GM12878 (cell line): ENCODE data around the gene SLCO3A1.

Experiments used
- CEBPB ChIP-seq, 2 experiments: fragments of 150-350 bp in 1 of 2; IDR thresholded peaks; 2 replicates each; pipeline ENCODE4 v1.6.1; 2012 to 2014; ENCODE audit warnings: low read depth in 2 of 2, low read length in 2 of 2, borderline replicate concordance in 1 of 2, inconsistent platforms in 1 of 2
- CTCF ChIP-seq, 3 experiments: IDR thresholded peaks in 2 of 3; conservative IDR thresholded peaks in 1 of 3; 2 replicates each; pipeline ENCODE4 v1.5.1; 2011; ENCODE audit warnings: low read depth in 3 of 3, low read length in 3 of 3, mild to moderate bottlenecking in 3 of 3, control low read depth in 2 of 3, moderate library complexity in 2 of 3, inconsistent platforms in 1 of 3, mixed read lengths in 1 of 3; ENCODE audit not compliant: control insufficient read depth in 2 of 3, insufficient read depth in 1 of 3; ENCODE audit errors: extremely low read depth in 1 of 3
- EZH2 ChIP-seq: IDR thresholded peaks from 2 replicates; pipeline ENCODE4 v1.6.1; 2012; ENCODE audit warnings: low read depth, mild to moderate bottlenecking, control low read depth, inconsistent platforms, low read length, borderline replicate concordance; ENCODE audit not compliant: control insufficient read depth
- IKZF1 ChIP-seq: fragments of 450-650 bp; conservative IDR thresholded peaks from 2 replicates; pipeline ENCODE4 v1.6.1; 2017; ENCODE audit warnings: antibody characterized with exemption, mild to moderate bottlenecking
- JUND ChIP-seq: IDR thresholded peaks from 2 replicates; pipeline ENCODE4 v1.6.1; 2012; ENCODE audit warnings: low read depth, mild to moderate bottlenecking, low read length, improper control_type of control experiment, moderate library complexity
- NBN ChIP-seq: fragments of 450-650 bp; IDR thresholded peaks from 2 replicates; pipeline ENCODE4 v1.6.1; 2016
- NRF1 ChIP-seq: conservative IDR thresholded peaks from 2 replicates; pipeline ENCODE4 v1.6.1; 2011; ENCODE audit warnings: mild to moderate bottlenecking, low read depth, low read length, improper control_type of control experiment
- POLR2A ChIP-seq: IDR thresholded peaks from 2 replicates; pipeline ENCODE4 v1.6.1; 2011; ENCODE audit warnings: low read depth, mild to moderate bottlenecking, low read length
- POLR2AphosphoS2 ChIP-seq: IDR thresholded peaks from 2 replicates; pipeline ENCODE4 v1.6.1; 2011; ENCODE audit warnings: low read depth, mild to moderate bottlenecking, low read length, improper control_type of control experiment, moderate library complexity
- STAT1 ChIP-seq: fragments of 450-650 bp; conservative IDR thresholded peaks from 2 replicates; pipeline ENCODE4 v1.6.1; 2014; ENCODE audit warnings: antibody characterized with exemption, mild to moderate bottlenecking
- SUPT20H ChIP-seq: IDR thresholded peaks from 2 replicates; pipeline ENCODE4 v1.6.1; 2011; ENCODE audit warnings: low read depth, mild to moderate bottlenecking, low read length, moderate library complexity, borderline replicate concordance; ENCODE audit not compliant: control insufficient read depth
- TCF7 ChIP-seq: IDR thresholded peaks from 2 replicates; pipeline ENCODE4 v1.6.1; 2014; ENCODE audit warnings: antibody characterized with exemption, borderline replicate concordance
- USF2 ChIP-seq: IDR thresholded peaks from 2 replicates; pipeline ENCODE4 v1.6.1; 2011; ENCODE audit warnings: low read depth, low read length, improper control_type of control experiment, borderline replicate concordance
- ZZZ3 ChIP-seq: IDR thresholded peaks from 2 replicates; pipeline ENCODE4 v1.6.1; 2011; ENCODE audit warnings: low read depth; ENCODE audit not compliant: control insufficient read depth, insufficient read length

DNA sequence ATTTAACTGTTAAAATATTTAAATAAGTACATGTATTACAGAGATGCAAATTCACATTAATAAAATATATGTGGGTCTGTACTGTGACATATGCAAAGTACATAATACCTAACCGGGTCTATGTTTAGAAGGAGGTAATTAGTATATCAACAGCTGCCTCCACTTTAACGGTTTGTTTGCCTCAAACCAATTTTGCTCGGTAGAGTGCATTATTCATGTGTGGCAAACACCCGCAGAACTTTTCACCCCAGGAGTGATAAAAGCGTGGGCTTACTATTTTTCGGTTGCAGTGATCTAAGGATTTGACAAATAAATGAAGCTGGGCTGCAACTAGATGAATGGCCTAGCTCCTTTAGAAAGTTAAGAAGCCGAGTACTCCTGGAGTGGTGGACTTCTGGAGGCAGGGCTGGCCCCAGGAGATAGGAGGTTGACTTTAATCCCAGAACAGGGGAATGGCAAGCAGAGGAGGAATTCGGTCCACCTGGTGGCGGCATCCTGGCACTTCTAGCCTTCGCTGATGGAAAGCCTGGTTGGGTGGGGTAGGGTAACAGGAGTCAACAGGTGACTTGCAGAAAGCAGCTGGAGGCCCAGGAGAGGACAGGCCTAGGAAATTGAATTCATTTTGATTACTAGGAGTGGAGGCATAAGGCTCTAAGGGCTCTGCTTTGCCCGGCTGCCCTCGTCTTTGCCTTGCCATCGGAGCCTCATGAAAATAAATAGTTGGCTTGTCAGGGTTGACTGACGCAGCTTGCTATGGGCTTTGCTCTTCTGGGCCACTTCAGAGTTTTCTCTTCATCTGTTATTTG is 2.4 kb downstream of the SLCO3A1 start:
- TF ChIP-seq POLR2AphosphoS2 = no peak
- no peak for TF ChIP-seq POLR2A
- TF ChIP-seq NBN = peak; percentile 49; the same call in 1 of the 2 replicates
- no peak for TF ChIP-seq CTCF (IDR thresholded peaks at IDR 0.05 in 2 of 3, conservative IDR thresholded peaks at IDR 0.05 in 1 of 3; ENCODE audit: control insufficient read depth in 2 of 3, extremely low read depth in 1 of 3, insufficient read depth in 1 of 3, low read depth in 3 of 3, low read length in 3 of 3)
- TF ChIP-seq JUND = no peak
- no peak for TF ChIP-seq ZZZ3
- TF ChIP-seq USF2 = no peak
- TF ChIP-seq STAT1 = no peak
- no peak for TF ChIP-seq TCF7
- TF ChIP-seq EZH2 = no peak
- TF ChIP-seq CEBPB (IDR thresholded peaks at IDR 0.05; ENCODE audit: borderline replicate concordance in 1 of 2, low read depth in 2 of 2, low read length in 2 of 2) = no peak
- no peak for TF ChIP-seq NRF1
- no peak for TF ChIP-seq SUPT20H
- peak; percentile 81 for TF ChIP-seq IKZF1
